Naive thymus-derived CD4-positive, alpha-beta T cell (primary cell): ENCODE data around the gene PRRC2B. TPM values are rescaled to one million over a fixed set of nuclear protein-coding genes. Genes with fewer than 3 reads are reported as not detected.

Experiments used
- ATAC-seq: fragments of 150-1000 bp; cut with Tn5 transposase; 2 replicates; pipeline ENCODE4 v1.10.0; 2021; ENCODE audit warnings: mild to moderate bottlenecking, moderate library complexity
- CTCF ChIA-PET: fragments of 350-600 bp; sonication (Branson Sonifier 250); formaldehyde crosslinking; loops from one replicate; lab custom pipeline; 2021; ENCODE audit warnings: antibody characterized with exemption; lab: Charles Lee
- POLR2A ChIA-PET: fragments of 350-600 bp; sonication (Branson Sonifier 250); formaldehyde crosslinking; loops from one replicate; lab custom pipeline; 2021; ENCODE audit warnings: antibody characterized with exemption, inconsistent platforms; lab: Charles Lee
- DNase-seq, 9 donors: peaks; one replicate each; pipeline versions ENCODE4 v3.0.0 to v3.0.0-alpha.2; 2020 to 2022; ENCODE audit warnings: mixed read lengths in 1 of 9
- H3K27ac ChIP-seq: one replicate; pipeline ENCODE4 v1.7.0; 2013; ENCODE audit warnings: mild to moderate bottlenecking, low read depth, low read length, moderate library complexity
- H3K27me3 ChIP-seq, 2 donors: one replicate each; pipeline ENCODE4 v1.7.0; 2013; ENCODE audit warnings: low read length in 2 of 2, mild to moderate bottlenecking in 2 of 2, moderate library complexity in 2 of 2; ENCODE audit not compliant: control insufficient read depth in 2 of 2, insufficient read depth in 2 of 2
- H3K36me3 ChIP-seq, 3 experiments: 1 replicate in 2 of 3; 2 replicates in 1 of 3; pipeline ENCODE4 v1.7.0; 2013; ENCODE audit warnings: low read length in 3 of 3, mild to moderate bottlenecking in 3 of 3, moderate library complexity in 1 of 3; ENCODE audit not compliant: insufficient read depth in 3 of 3, control insufficient read depth in 2 of 3
- H3K4me1 ChIP-seq, 2 donors: one replicate each; pipeline ENCODE4 v1.7.0; 2013; ENCODE audit warnings: low read length in 2 of 2, mild to moderate bottlenecking in 2 of 2, moderate library complexity in 1 of 2; ENCODE audit not compliant: control insufficient read depth in 2 of 2, insufficient read depth in 2 of 2
- H3K4me3 ChIP-seq: 2 replicates; pipeline ENCODE4 v1.7.0; 2013; ENCODE audit warnings: mild to moderate bottlenecking, low read length
- H3K9me3 ChIP-seq, 3 experiments: 1 replicate in 2 of 3; 2 replicates in 1 of 3; pipeline ENCODE4 v1.7.0; 2013; ENCODE audit warnings: low read length in 3 of 3; ENCODE audit not compliant: control insufficient read depth in 2 of 3
- H3K27ac Mint-ChIP-seq, 9 donors: one replicate each; pipeline ENCODE4 v1.8.0; 2020 to 2022; ENCODE audit warnings: mixed read lengths in 9 of 9, mild to moderate bottlenecking in 8 of 9, moderate library complexity in 5 of 9, inconsistent platforms in 2 of 9
- H3K27me3 Mint-ChIP-seq, 5 donors: one replicate each; pipeline ENCODE4 v1.8.0; 2021 to 2022; ENCODE audit warnings: mixed read lengths in 5 of 5, mild to moderate bottlenecking in 1 of 5
- H3K36me3 Mint-ChIP-seq, 5 donors: one replicate each; pipeline ENCODE4 v1.8.0; 2020 to 2022; ENCODE audit warnings: mixed read lengths in 5 of 5, mild to moderate bottlenecking in 3 of 5, inconsistent platforms in 1 of 5
- H3K4me1 Mint-ChIP-seq, 7 donors: one replicate each; pipeline ENCODE4 v1.8.0; 2020 to 2022; ENCODE audit warnings: mixed read lengths in 7 of 7, mild to moderate bottlenecking in 3 of 7, inconsistent platforms in 1 of 7
- H3K4me3 Mint-ChIP-seq, 10 donors: one replicate each; pipeline ENCODE4 v1.8.0; 2020 to 2022; ENCODE audit warnings: mild to moderate bottlenecking in 10 of 10, mixed read lengths in 10 of 10, moderate library complexity in 6 of 10, inconsistent platforms in 2 of 10
- H3K9me3 Mint-ChIP-seq, 11 donors: one replicate each; pipeline ENCODE4 v1.8.0; 2020 to 2022; ENCODE audit warnings: mixed read lengths in 11 of 11, mild to moderate bottlenecking in 4 of 11, inconsistent platforms in 1 of 11, moderate library complexity in 1 of 11
- intact Hi-C, 2 donors: fragments of 100-400 bp; cut with micrococcal nuclease; formaldehyde crosslinking; loops; one replicate each; pipeline ENCODE4 v1.15.1; 2023
- polyA plus RNA-seq, 2 donors: library from polyadenylated mRNA; unstranded; fragments of 300-500 nt; fragmentation: Illumina TruSeq; gene quantifications; one replicate each; pipeline ENCODE4 v1.2.3, GENCODE V29; 2021
- total RNA-seq, 6 experiments: library from RNA in 5 of 6; stranded (reverse) in 5 of 6; gene quantifications; 1 replicate in 5 of 6; 2 replicates in 1 of 6; pipeline ENCODE4 v1.2.3 and lab custom pipeline; 2021 to 2026

Gene PRRC2B
- total and polyA plus RNA-seq, 7 experiments from 2014 or later, result 29.8 to 382 (median 227) TPM

GRCh38 chr9:131407717-131408195 lies 13.9 kb downstream of the PRRC2B start:
- ATAC-seq, result peak; percentile 76
- Histone ChIP-seq H3K9me3 (no peaks in the 10 kb centered on the region), H3K36me3 (no peaks in the 10 kb centered on the region), H3K4me3 (peak overlapping the region; percentile 54), H3K4me1 (peaks cover 79 to 88% of the 10 kb centered on the region in 2 donors), H3K27me3 (no peaks in the 10 kb centered on the region), H3K27ac (peak overlapping the region; percentile 64)
- no peaks in the 10 kb centered on the region for H3K27me3 Mint-ChIP-seq
- H3K4me1 Mint-ChIP-seq, result peaks cover 78 to 99% (median 88%) of the 10 kb centered on the region in 7 donors
- intact Hi-C loops, result loop anchor here (1.0 to 5.0 kb wide), 5 partner anchors 13 to 71 kb away; partner anchors contain the start of gene PRRC2B (in 1 of the 2)
- ChIA-PET CTCF (interaction anchor here (0.6 to 4.8 kb wide), 8 partner anchors 10 to 567 kb away, joined by 3 to 30 read pairs (median 6); no protein-coding TSS in a partner anchor), POLR2A (interaction anchor here (0.6 to 5.1 kb wide), 7 partner anchors 10 to 58 kb away, joined by 3 to 64 read pairs (median 8); no protein-coding TSS in a partner anchor)
- H3K36me3 Mint-ChIP-seq, result peaks cover 0 to 17% (median 0%) of the 10 kb centered on the region in 5 donors
- peaks cover 0 to 2% (median 0%) of the 10 kb centered on the region in 11 donors for H3K9me3 Mint-ChIP-seq
- peak overlapping the region; percentile 81 to 93 (median 86) for H3K27ac Mint-ChIP-seq
- H3K4me3 Mint-ChIP-seq, result peak overlapping the region; percentile 80 to 93 (median 85)
- DNase-seq, result peak in 7 of 9 donors; percentile 48 to 71 (median 60)

- Histone ChIP-seq H3K27me3 (no peaks in the 10 kb centered on the region), H3K36me3 (no peaks in the 10 kb centered on the region), H3K9me3 (no peaks in the 10 kb centered on the region), H3K4me3 (peak overlapping the region; percentile 28), H3K27ac (peak overlapping the region; percentile 49), H3K4me1 (peaks cover 72 to 80% of the 10 kb centered on the region in 2 donors)
- H3K27me3 Mint-ChIP-seq, result no peaks in the 10 kb centered on the region
- H3K9me3 Mint-ChIP-seq, result peaks cover 0 to 2% (median 0%) of the 10 kb centered on the region in 11 donors
- peak overlapping the region; percentile 58 to 92 (median 86) for H3K27ac Mint-ChIP-seq
- ATAC-seq (no peak), DNase-seq (no peak)
- H3K36me3 Mint-ChIP-seq, result peaks cover 5 to 23% (median 6%) of the 10 kb centered on the region in 5 donors
- POLR2A ChIA-PET, result interaction anchor here (0.7 to 1.7 kb wide), 2 partner anchors 40 to 60 kb away, joined by 4 to 6 read pairs; no protein-coding TSS in a partner anchor
- intact Hi-C loops, result loop anchor here (2.0 to 5.0 kb wide), 3 partner anchors 15 to 37 kb away; partner anchors contain the start of gene PRRC2B (in 1 of the 2)
- CTCF ChIA-PET, result interaction anchor here (1.0 to 1.7 kb wide), 2 partner anchors 14 to 59 kb away, joined by 3 to 6 read pairs; no protein-coding TSS in a partner anchor
- H3K4me1 Mint-ChIP-seq, result peaks cover 85 to 99% (median 89%) of the 10 kb centered on the region in 7 donors
- peak overlapping the region; percentile 74 to 93 (median 86) for H3K4me3 Mint-ChIP-seq
Measured at GRCh38 chr9:131409458-131409992, 15.6 kb downstream of the PRRC2B start.

- Histone ChIP-seq H3K36me3 (peaks cover 0 to 5% (median 0%) of the 10 kb centered on the region in 3 experiments), H3K27me3 (no peaks in the 10 kb centered on the region), H3K4me3 (peak overlapping the region; percentile 28), H3K4me1 (peaks cover 67 to 75% of the 10 kb centered on the region in 2 donors), H3K9me3 (no peaks in the 10 kb centered on the region), H3K27ac (peak overlapping the region; percentile 49)
- ChIA-PET CTCF (interaction anchor here (1.1 to 1.7 kb wide), 2 partner anchors 24 to 60 kb away, joined by 3 to 6 read pairs; no protein-coding TSS in a partner anchor), POLR2A (interaction anchor here (0.7 to 1.7 kb wide), 3 partner anchors 10 to 60 kb away, joined by 4 to 6 read pairs (median 5); no protein-coding TSS in a partner anchor)
- ATAC-seq (peak; percentile 36), DNase-seq (peak in 6 of 9 donors; percentile 31 to 49 (median 35))
- intact Hi-C loops, result loop anchor here in 1 of 2 donors (1.0 kb wide), 1 partner anchor 15 kb away; no protein-coding TSS in a partner anchor
- Mint-ChIP-seq H3K27me3 (no peaks in the 10 kb centered on the region), H3K36me3 (peaks cover 5 to 22% (median 6%) of the 10 kb centered on the region in 5 donors), H3K27ac (peak overlapping the region; percentile 58 to 92 (median 86)), H3K9me3 (no peaks in the 10 kb centered on the region), H3K4me3 (peak overlapping the region; percentile 74 to 93 (median 86)), H3K4me1 (peaks cover 81 to 99% (median 89%) of the 10 kb centered on the region in 7 donors)
Measured at GRCh38 chr9:131410044-131410491, 16.2 kb downstream of the PRRC2B start.

GRCh38 chr9:131411719-131412681 lies 18.1 kb downstream of the PRRC2B start:
- Histone ChIP-seq H3K27ac (no peak overlapping the region), H3K36me3 (peaks cover 0 to 7% (median 0%) of the 10 kb centered on the region in 3 experiments), H3K4me1 (peaks cover 59 to 65% of the 10 kb centered on the region in 2 donors), H3K27me3 (no peaks in the 10 kb centered on the region), H3K9me3 (no peaks in the 10 kb centered on the region), H3K4me3 (no peak overlapping the region)
- H3K4me3 Mint-ChIP-seq, result peak overlapping the region; percentile 29 to 93 (median 58)
- no peaks in the 10 kb centered on the region for H3K9me3 Mint-ChIP-seq
- peaks cover 5 to 19% (median 6%) of the 10 kb centered on the region in 5 donors for H3K36me3 Mint-ChIP-seq
- CTCF ChIA-PET, result interaction anchor here (1.2 kb wide), 1 partner anchor 15 kb away, joined by 4 read pairs; no protein-coding TSS in a partner anchor
- ATAC-seq, result no peak
- H3K4me1 Mint-ChIP-seq, result peaks cover 75 to 99% (median 89%) of the 10 kb centered on the region in 7 donors
- no peak for DNase-seq
- intact Hi-C loops, result no loop called here
- no peaks in the 10 kb centered on the region for H3K27me3 Mint-ChIP-seq
- POLR2A ChIA-PET, result interaction anchor here (0.5 to 1.2 kb wide), 3 partner anchors 39 to 87 kb away, joined by 3 to 5 read pairs (median 3); no protein-coding TSS in a partner anchor
- peak overlapping the region in 8 of 9 donors; percentile 1 to 79 (median 52) for H3K27ac Mint-ChIP-seq

DNA sequence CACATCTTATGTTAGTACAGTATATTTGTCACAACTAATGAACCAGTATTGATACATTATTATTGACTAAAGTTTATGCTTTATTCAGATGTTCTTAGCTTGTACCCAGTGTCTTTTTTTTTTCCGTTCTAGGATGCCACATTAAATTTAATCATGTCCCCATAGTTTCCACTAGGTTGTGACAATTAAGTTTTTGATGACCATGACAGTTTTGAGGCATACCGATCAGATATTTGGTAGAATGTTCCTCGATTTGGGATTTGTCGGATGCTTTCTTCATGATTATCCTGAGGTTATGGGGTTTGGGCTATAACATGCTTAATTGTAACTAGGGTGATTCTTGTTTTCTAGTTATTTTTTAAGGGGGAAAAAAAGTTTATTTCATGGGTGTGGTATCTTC lies 22.6 kb downstream of the PRRC2B start:
- Histone ChIP-seq H3K9me3 (no peaks in the 10 kb centered on the region), H3K36me3 (peaks cover 0 to 11% (median 0%) of the 10 kb centered on the region in 3 experiments), H3K27me3 (no peaks in the 10 kb centered on the region), H3K4me3 (no peak overlapping the region), H3K27ac (no peak overlapping the region), H3K4me1 (peaks cover 56 to 71% of the 10 kb centered on the region in 2 donors)
- Mint-ChIP-seq H3K4me1 (peaks cover 74 to 100% (median 94%) of the 10 kb centered on the region in 7 donors), H3K27ac (peak overlapping the region in 6 of 9 donors; percentile 6 to 92 (median 83)), H3K4me3 (peak overlapping the region in 7 of 10 donors; percentile 39 to 82 (median 74)), H3K27me3 (no peaks in the 10 kb centered on the region), H3K36me3 (peaks cover 5 to 22% (median 10%) of the 10 kb centered on the region in 5 donors), H3K9me3 (no peaks in the 10 kb centered on the region)
- DNase-seq (no peak), ATAC-seq (no peak)
- ChIA-PET POLR2A (interaction anchor here (0.7 kb wide), 1 partner anchor 20 kb away, joined by 3 read pairs; no protein-coding TSS in a partner anchor), CTCF (interaction anchor here (0.7 kb wide), 1 partner anchor 9 kb away, joined by 3 read pairs; no protein-coding TSS in a partner anchor)
- intact Hi-C loops, result no loop called here
